ENCODE results near the gene BICRA.

BICRA gene

DNA sequence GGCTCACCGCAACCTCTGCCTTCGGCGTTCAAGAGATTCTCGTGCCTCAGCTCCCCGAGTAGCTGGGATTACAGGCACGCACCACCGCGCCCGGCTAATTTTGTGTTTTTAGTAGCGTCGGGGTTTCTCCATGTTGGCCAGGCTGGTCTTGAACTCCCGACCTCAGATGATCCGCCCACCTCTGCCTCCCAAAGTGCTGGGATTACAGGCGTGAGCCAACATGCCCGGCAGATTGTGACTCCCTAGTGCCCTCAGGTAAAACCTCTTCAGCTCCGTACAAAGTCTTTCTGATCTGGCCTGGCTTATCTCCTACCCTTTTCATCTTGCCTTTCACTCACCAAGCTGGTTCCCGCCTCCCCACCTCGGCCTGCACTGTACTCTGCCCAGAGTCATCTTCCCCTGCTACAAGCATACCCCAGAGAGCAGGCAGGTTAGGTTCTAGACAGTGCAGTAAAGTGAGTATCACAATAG is 15.0 kb downstream of the BICRA start:
- Histone ChIP-seq H3K36me3 (replicated peaks; ENCODE audit: insufficient read depth, low read length) (no peaks in the 10 kb centered on the region), H3K79me2 (ENCODE audit: low read length) (peaks cover 38% of the 10 kb centered on the region), H3K9ac (ENCODE audit: low read length) (no peak overlapping the region), H3K4me1 (ENCODE audit: low read length) (no peaks in the 10 kb centered on the region), H3K27ac (ENCODE audit: low read length) (no peak overlapping the region), H3F3A (ENCODE audit: insufficient read depth, low read length) (no peaks in the 10 kb centered on the region), H3K4me3 (ENCODE audit: low read length) (no peak overlapping the region), H3K4me2 (ENCODE audit: low read depth, low read length) (no peak overlapping the region), H2AFZ (ENCODE audit: low read length) (no peak overlapping the region), H4K20me1 (ENCODE audit: insufficient read depth, low read length) (no peaks in the 10 kb centered on the region), H3K9me3 (replicated peaks; ENCODE audit: insufficient read depth, low read length) (no peaks in the 10 kb centered on the region), H3K9me2 (replicated peaks; ENCODE audit: insufficient read depth, low read length) (no peaks in the 10 kb centered on the region), H3K27me3 (replicated peaks; ENCODE audit: insufficient read depth, low read length) (no peaks in the 10 kb centered on the region)
- TF ChIP-seq EZH2 (optimal IDR thresholded peaks at IDR 0.05; ENCODE audit: low read depth, low read length) (no peak), EZH2phosphoT487 (IDR thresholded peaks at IDR 0.05; ENCODE audit: low read length) (no peak), CTCF (IDR thresholded peaks at IDR 0.05; ENCODE audit: low read length) (no peak)
- DNase-seq: no peak

GRCh38 chr19:47625650-47626049 is 16.7 kb downstream of the BICRA start:
- DNase-seq: no peak
- H3K27me3 ChIP-seq (replicated peaks; ENCODE audit: insufficient read depth, low read length): no peaks in the 10 kb centered on the region
- H3K4me3 ChIP-seq (ENCODE audit: low read length): no peak overlapping the region
- H3K36me3 ChIP-seq (replicated peaks; ENCODE audit: insufficient read depth, low read length): no peaks in the 10 kb centered on the region
- no peaks in the 10 kb centered on the region for H3F3A ChIP-seq (ENCODE audit: insufficient read depth, low read length)
- no peak for TF ChIP-seq EZH2phosphoT487 (IDR thresholded peaks at IDR 0.05; ENCODE audit: low read length)
- TF ChIP-seq CTCF (IDR thresholded peaks at IDR 0.05; ENCODE audit: low read length): no peak
- no peak for TF ChIP-seq EZH2 (optimal IDR thresholded peaks at IDR 0.05; ENCODE audit: low read depth, low read length)
- no peak overlapping the region for H3K9ac ChIP-seq (ENCODE audit: low read length)
- H3K27ac ChIP-seq (ENCODE audit: low read length): no peak overlapping the region
- H4K20me1 ChIP-seq (ENCODE audit: insufficient read depth, low read length): no peaks in the 10 kb centered on the region
- no peaks in the 10 kb centered on the region for H3K9me3 ChIP-seq (replicated peaks; ENCODE audit: insufficient read depth, low read length)
- H3K4me2 ChIP-seq (ENCODE audit: low read depth, low read length): no peak overlapping the region
- no peak overlapping the region for H2AFZ ChIP-seq (ENCODE audit: low read length)
- H3K9me2 ChIP-seq (replicated peaks; ENCODE audit: insufficient read depth, low read length): no peaks in the 10 kb centered on the region
- no peaks in the 10 kb centered on the region for H3K4me1 ChIP-seq (ENCODE audit: low read length)
- H3K79me2 ChIP-seq (ENCODE audit: low read length): peaks cover 40% of the 10 kb centered on the region

- Histone ChIP-seq H3K9ac (ENCODE audit: low read length) (no peak overlapping the region), H3K4me2 (ENCODE audit: low read depth, low read length) (no peak overlapping the region), H3K9me3 (replicated peaks; ENCODE audit: insufficient read depth, low read length) (no peaks in the 10 kb centered on the region), H3K27me3 (replicated peaks; ENCODE audit: insufficient read depth, low read length) (no peaks in the 10 kb centered on the region), H3K36me3 (replicated peaks; ENCODE audit: insufficient read depth, low read length) (no peaks in the 10 kb centered on the region), H3F3A (ENCODE audit: insufficient read depth, low read length) (no peaks in the 10 kb centered on the region), H4K20me1 (ENCODE audit: insufficient read depth, low read length) (no peaks in the 10 kb centered on the region), H2AFZ (ENCODE audit: low read length) (no peak overlapping the region), H3K4me1 (ENCODE audit: low read length) (no peaks in the 10 kb centered on the region), H3K79me2 (ENCODE audit: low read length) (peaks cover 38% of the 10 kb centered on the region), H3K27ac (ENCODE audit: low read length) (no peak overlapping the region), H3K9me2 (replicated peaks; ENCODE audit: insufficient read depth, low read length) (no peaks in the 10 kb centered on the region), H3K4me3 (ENCODE audit: low read length) (no peak overlapping the region)
- no peak for DNase-seq
- no peak for TF ChIP-seq EZH2 (optimal IDR thresholded peaks at IDR 0.05; ENCODE audit: low read depth, low read length)
- no peak for TF ChIP-seq EZH2phosphoT487 (IDR thresholded peaks at IDR 0.05; ENCODE audit: low read length)
- TF ChIP-seq CTCF (IDR thresholded peaks at IDR 0.05; ENCODE audit: low read length): no peak
Observed at GRCh38 chr19:47626238-47626637, 17.3 kb downstream of the BICRA start.
